ENCODE results near the gene ARHGEF12.

- no peak for TF ChIP-seq CTCF (conservative IDR thresholded peaks at IDR 0.05; ENCODE audit: low read depth, low read length)
- TF ChIP-seq EZH2 (IDR thresholded peaks at IDR 0.05; ENCODE audit: borderline replicate concordance, low read depth, low read length, poor library complexity, severe bottlenecking), result no peak
These were observed 22.5 kb downstream of the ARHGEF12 start for GRCh38 chr11:120358729-120359128.
